HepG2 (cell line): ENCODE results near the gene FYTTD1. TPM values are rescaled to one million over a fixed set of nuclear protein-coding genes. Genes with fewer than 3 reads are reported as not detected.

Experiments used
- HNRNPLL ChIP-seq: fragments of 200-400 bp; formaldehyde crosslinking; IDR thresholded peaks from 2 replicates; pipeline ENCODE4 v1.6.1; 2017; ENCODE audit warnings: mild to moderate bottlenecking, low read depth, low read length; ENCODE audit not compliant: poor library complexity, severe bottlenecking
- KAT2B ChIP-seq: fragments of 150-350 bp; IDR thresholded peaks from 2 replicates; pipeline ENCODE4 v1.6.1; 2014; ENCODE audit warnings: low read depth, low read length, borderline replicate concordance
- NFIB ChIP-seq: sonication (generic); formaldehyde crosslinking; IDR thresholded peaks from 2 replicates; pipeline ENCODE4 v1.9.0; 2021; ENCODE audit warnings: missing genetic modification reagents, mild to moderate bottlenecking, borderline replicate concordance
- PAWR ChIP-seq: sonication (generic); formaldehyde crosslinking; IDR thresholded peaks from 2 replicates; pipeline ENCODE4 v1.4.0; 2020; ENCODE audit warnings: missing genetic modification reagents, mild to moderate bottlenecking, borderline replicate concordance
- PHF5A ChIP-seq: IDR thresholded peaks from one replicate; pipeline ENCODE4 v1.6.1; 2018; ENCODE audit warnings: low read depth, missing genetic modification reagents; ENCODE audit not compliant: unreplicated experiment
- SIN3A ChIP-seq: IDR thresholded peaks from 2 replicates; pipeline ENCODE4 v1.6.1; 2011; ENCODE audit warnings: low read depth, mild to moderate bottlenecking, control low read depth, low read length, borderline replicate concordance
- SIX4 ChIP-seq: sonication (generic); formaldehyde crosslinking; IDR thresholded peaks from 2 replicates; pipeline ENCODE4 v1.4.0; 2020; ENCODE audit warnings: missing genetic modification reagents
- SRSF9 ChIP-seq: fragments of 200-400 bp; formaldehyde crosslinking; IDR thresholded peaks from 2 replicates; pipeline ENCODE4 v1.6.1; 2018; ENCODE audit warnings: borderline replicate concordance, mild to moderate bottlenecking, low read depth, low read length; ENCODE audit not compliant: insufficient read depth, poor library complexity, severe bottlenecking
- SSRP1 ChIP-seq: IDR thresholded peaks from 2 replicates; pipeline ENCODE4 v1.6.1; 2016; ENCODE audit warnings: control low read depth
- STAT6 ChIP-seq: sonication (generic); formaldehyde crosslinking; IDR thresholded peaks from 2 replicates; pipeline ENCODE4 v1.4.0; 2020; ENCODE audit warnings: missing genetic modification reagents, mild to moderate bottlenecking, borderline replicate concordance
- YEATS2 ChIP-seq: sonication (generic); formaldehyde crosslinking; IDR thresholded peaks from 2 replicates; pipeline ENCODE4 v1.4.0; 2020; ENCODE audit warnings: missing genetic modification reagents, borderline replicate concordance
- ZBTB20 ChIP-seq: sonication (generic); formaldehyde crosslinking; IDR thresholded peaks from 2 replicates; pipeline ENCODE4 v1.8.1; 2023; ENCODE audit warnings: missing genetic modification reagents, low read depth, mild to moderate bottlenecking, borderline replicate concordance
- ZC3H4 ChIP-seq: sonication (generic); formaldehyde crosslinking; IDR thresholded peaks from 2 replicates; pipeline ENCODE4 v1.4.0; 2020; ENCODE audit warnings: missing genetic modification reagents, borderline replicate concordance
- ZKSCAN8 ChIP-seq: IDR thresholded peaks from 2 replicates; pipeline ENCODE4 v1.6.1; 2016; ENCODE audit warnings: borderline replicate concordance, missing genetic modification reagents, missing compliant biosample characterization
- ZMYM3 ChIP-seq: sonication (generic); formaldehyde crosslinking; IDR thresholded peaks from 2 replicates; pipeline ENCODE4 v1.5.1; 2020; ENCODE audit warnings: mild to moderate bottlenecking, missing genetic modification reagents
- ZNF142 ChIP-seq: sonication (generic); formaldehyde crosslinking; IDR thresholded peaks from 2 replicates; pipeline ENCODE4 v1.4.0; 2020; ENCODE audit warnings: missing genetic modification reagents
- ZNF20 ChIP-seq: sonication (generic); formaldehyde crosslinking; IDR thresholded peaks from 2 replicates; pipeline ENCODE4 v1.4.0; 2020; ENCODE audit warnings: mild to moderate bottlenecking, moderate library complexity, missing genetic modification reagents
- ZNF256 ChIP-seq: sonication (generic); formaldehyde crosslinking; conservative IDR thresholded peaks from 2 replicates; pipeline ENCODE4 v1.4.0; 2020; ENCODE audit warnings: missing genetic modification reagents
- ZNF296 ChIP-seq: sonication (generic); formaldehyde crosslinking; conservative IDR thresholded peaks from 2 replicates; pipeline ENCODE4 v1.5.0; 2020; ENCODE audit warnings: mild to moderate bottlenecking, missing genetic modification reagents
- ZNF546 ChIP-seq: sonication (generic); formaldehyde crosslinking; conservative IDR thresholded peaks from 2 replicates; pipeline ENCODE4 v1.8.1; 2023; ENCODE audit warnings: mild to moderate bottlenecking, missing genetic modification reagents
- ZNF772 ChIP-seq: sonication (generic); formaldehyde crosslinking; IDR thresholded peaks from 2 replicates; pipeline ENCODE4 v1.5.0; 2020; ENCODE audit warnings: mild to moderate bottlenecking, missing genetic modification reagents
- polyA plus RNA-seq, 8 experiments: library from polyadenylated mRNA; depleted of rRNA in 3 of 8; stranded (reverse) in 7 of 8; unstranded in 1 of 8; fragments of >200 nt; fragmentation: Illumina TruSeq in 4 of 8; extraction: Trizol in 4 of 8; gene quantifications; 2 replicates each; pipeline versions ENCODE4 v1.2.1 to v1.2.3, GENCODE V29; 2011 to 2016; ENCODE audit warnings: low read depth in 4 of 8, missing spikeins in 1 of 8, mixed read lengths in 1 of 8; ENCODE audit not compliant: insufficient read depth in 1 of 8
- total RNA-seq, 5 experiments: library from RNA; depleted of rRNA; stranded (reverse); fragments of >200 nt; fragmentation: Illumina TruSeq; extraction: Trizol; gene quantifications; 2 replicates each; pipeline ENCODE4 v1.2.3, GENCODE V29; 2016; ENCODE audit warnings: low read depth in 1 of 5

FYTTD1 gene
- total and polyA plus RNA-seq, 2 of the 13 experiments (the other 11 are each of a cell fraction or from before 2014, with no cell fraction given) = 6.5 to 28.8 TPM

- peak; percentile 63 for TF ChIP-seq HNRNPLL
- 0 out of 2 replicates have a peak, but pooled peaks have one; percentile 51 for TF ChIP-seq STAT6 (CRISPR knock-in tag)
- TF ChIP-seq NFIB (CRISPR knock-in tag) = no peak
- no peak for TF ChIP-seq ZNF546 (CRISPR knock-in tag)
- no peak for TF ChIP-seq ZKSCAN8 (CRISPR knock-in tag)
- no peak for TF ChIP-seq SRSF9
- TF ChIP-seq ZBTB20 (CRISPR knock-in tag) = no peak
- no peak for TF ChIP-seq ZNF20 (CRISPR knock-in tag)
- TF ChIP-seq ZC3H4 (CRISPR knock-in tag) = no peak
- TF ChIP-seq ZNF296 = no peak
- peak; percentile 58 for TF ChIP-seq PHF5A
- peak; percentile 49; the same call in 1 of the 2 replicates for TF ChIP-seq SIN3A
- no peak for TF ChIP-seq KAT2B
- TF ChIP-seq ZMYM3 (CRISPR knock-in tag) = peak; percentile 28; the same call in 1 of the 2 replicates
- no peak for TF ChIP-seq SIX4 (CRISPR knock-in tag)
- TF ChIP-seq PAWR (CRISPR knock-in tag) = peak; percentile 72; the same call in 1 of the 2 replicates
- peak; percentile 80 for TF ChIP-seq ZNF142 (CRISPR knock-in tag)
- no peak; the same call in 1 of the 2 replicates for TF ChIP-seq ZNF256 (CRISPR knock-in tag)
- 0 out of 2 replicates have a peak, but pooled peaks have one; percentile 73 for TF ChIP-seq YEATS2
- TF ChIP-seq SSRP1 = no peak; the same call in 1 of the 2 replicates
- peak; percentile 76; the same call in 1 of the 2 replicates for TF ChIP-seq ZNF772 (CRISPR knock-in tag)
Observed at GRCh38 chr3:197791113-197791891, 41.6 kb downstream of the FYTTD1 start, which contains the start of gene LRCH3 (continued).
